Endothelial cell (in vitro differentiated cells): ENCODE data around the gene PCGF5. TPM values are rescaled to one million over a fixed set of nuclear protein-coding genes. Genes with fewer than 3 reads are reported as not detected.

Experiments
- DNase-seq: peaks from one replicate; pipeline ENCODE4 v3.0.0; 2021; ENCODE audit warnings: low spot score
- H3K27ac Mint-ChIP-seq: one replicate; pipeline ENCODE4 v1.8.0; 2021; ENCODE audit warnings: mixed read lengths, inconsistent platforms; ENCODE audit not compliant: unreplicated experiment
- H3K27me3 Mint-ChIP-seq: one replicate; pipeline ENCODE4 v1.8.0; 2021; ENCODE audit warnings: mild to moderate bottlenecking, moderate library complexity, mixed read lengths, inconsistent platforms; ENCODE audit not compliant: unreplicated experiment
- H3K36me3 Mint-ChIP-seq: one replicate; pipeline ENCODE4 v1.8.0; 2021; ENCODE audit warnings: mild to moderate bottlenecking, low read depth, mixed read lengths, inconsistent platforms; ENCODE audit not compliant: unreplicated experiment
- H3K4me1 Mint-ChIP-seq: one replicate; pipeline ENCODE4 v1.8.0; 2021; ENCODE audit warnings: mild to moderate bottlenecking, mixed read lengths, inconsistent platforms; ENCODE audit not compliant: unreplicated experiment
- H3K4me3 Mint-ChIP-seq: one replicate; pipeline ENCODE4 v1.8.0; 2021; ENCODE audit warnings: mild to moderate bottlenecking, mixed read lengths, inconsistent platforms; ENCODE audit not compliant: unreplicated experiment
- H3K9me3 Mint-ChIP-seq: one replicate; pipeline ENCODE4 v1.8.0; 2021; ENCODE audit warnings: mixed read lengths, inconsistent platforms; ENCODE audit not compliant: unreplicated experiment
- total RNA-seq: library from RNA; stranded (reverse); fragmentation: NEBNext Ultra II Directional; extraction: Animal tissue kit (Norgen Biotek cat#: 25700); gene quantifications from one replicate; pipeline ENCODE4 v1.2.1, GENCODE V29; 2021; ENCODE audit not compliant: unreplicated experiment
- TF ChIP-seq, protein P1 (sequence below): fragments of 200-600 bp; sonication (generic); IDR thresholded peaks from one replicate; pipeline ENCODE4 v1.5.0; 2021; ENCODE audit warnings: antibody characterized with exemption; ENCODE audit not compliant: unreplicated experiment

PCGF5 gene
- total RNA-seq, 1 donor from 2014 or later = 21.5 TPM

DNA sequence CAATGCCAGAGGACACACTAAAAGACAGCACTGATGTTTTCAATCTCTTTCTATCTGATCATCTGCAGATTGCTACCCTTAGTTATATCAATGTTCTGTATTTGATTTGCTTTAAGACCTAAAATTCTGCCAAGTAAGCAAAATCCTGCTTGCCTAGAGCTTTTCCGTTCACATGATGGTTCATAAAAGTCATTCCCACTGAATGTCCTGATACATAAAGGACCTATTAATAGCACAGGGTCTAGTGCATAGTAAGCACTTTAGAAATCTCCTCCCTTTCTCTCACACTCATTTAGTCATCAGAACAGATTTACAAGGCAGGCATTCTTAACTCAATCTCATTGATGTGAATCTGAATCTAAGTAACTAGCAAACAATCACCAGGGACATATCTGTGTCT, 68.8 kb downstream of the PCGF5 start:
- H3K4me1 Mint-ChIP-seq = peaks cover 4% of the 10 kb centered on the region
- TF ChIP-seq, protein P1, sequence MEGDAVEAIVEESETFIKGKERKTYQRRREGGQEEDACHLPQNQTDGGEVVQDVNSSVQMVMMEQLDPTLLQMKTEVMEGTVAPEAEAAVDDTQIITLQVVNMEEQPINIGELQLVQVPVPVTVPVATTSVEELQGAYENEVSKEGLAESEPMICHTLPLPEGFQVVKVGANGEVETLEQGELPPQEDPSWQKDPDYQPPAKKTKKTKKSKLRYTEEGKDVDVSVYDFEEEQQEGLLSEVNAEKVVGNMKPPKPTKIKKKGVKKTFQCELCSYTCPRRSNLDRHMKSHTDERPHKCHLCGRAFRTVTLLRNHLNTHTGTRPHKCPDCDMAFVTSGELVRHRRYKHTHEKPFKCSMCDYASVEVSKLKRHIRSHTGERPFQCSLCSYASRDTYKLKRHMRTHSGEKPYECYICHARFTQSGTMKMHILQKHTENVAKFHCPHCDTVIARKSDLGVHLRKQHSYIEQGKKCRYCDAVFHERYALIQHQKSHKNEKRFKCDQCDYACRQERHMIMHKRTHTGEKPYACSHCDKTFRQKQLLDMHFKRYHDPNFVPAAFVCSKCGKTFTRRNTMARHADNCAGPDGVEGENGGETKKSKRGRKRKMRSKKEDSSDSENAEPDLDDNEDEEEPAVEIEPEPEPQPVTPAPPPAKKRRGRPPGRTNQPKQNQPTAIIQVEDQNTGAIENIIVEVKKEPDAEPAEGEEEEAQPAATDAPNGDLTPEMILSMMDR = no peak
- peaks cover 3% of the 10 kb centered on the region for H3K36me3 Mint-ChIP-seq
- H3K9me3 Mint-ChIP-seq = no peaks in the 10 kb centered on the region
- H3K27ac Mint-ChIP-seq = no peak overlapping the region
- no peak overlapping the region for H3K4me3 Mint-ChIP-seq
- peaks cover 5% of the 10 kb centered on the region for H3K27me3 Mint-ChIP-seq
- no peak for DNase-seq

DNA sequence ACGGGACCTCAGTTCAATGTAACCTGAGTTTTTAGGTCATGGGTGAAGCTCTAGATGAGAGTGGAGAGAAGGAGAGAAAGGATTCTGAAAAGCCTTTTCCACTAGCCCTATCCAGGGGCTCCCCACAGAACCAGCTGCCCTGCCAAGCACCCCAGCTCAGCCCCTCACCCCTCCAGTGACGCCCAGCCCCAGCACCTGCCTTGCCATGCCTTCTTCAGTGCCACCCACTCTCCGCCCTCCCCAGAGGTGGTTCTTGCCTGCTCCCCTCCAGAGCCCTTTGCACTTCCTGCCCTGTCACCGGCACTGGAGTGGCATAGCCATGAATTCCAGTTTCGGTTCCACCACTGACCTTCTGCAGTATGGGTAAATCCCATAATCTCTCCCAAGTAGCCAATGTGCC, 70.1 kb downstream of the PCGF5 start:
- H3K27ac Mint-ChIP-seq = no peak overlapping the region
- peaks cover 3% of the 10 kb centered on the region for H3K36me3 Mint-ChIP-seq
- no peak for DNase-seq
- TF ChIP-seq, protein P1 = no peak
- peaks cover 5% of the 10 kb centered on the region for H3K27me3 Mint-ChIP-seq
- no peaks in the 10 kb centered on the region for H3K9me3 Mint-ChIP-seq
- no peak overlapping the region for H3K4me3 Mint-ChIP-seq
- peaks cover 4% of the 10 kb centered on the region for H3K4me1 Mint-ChIP-seq

DNA sequence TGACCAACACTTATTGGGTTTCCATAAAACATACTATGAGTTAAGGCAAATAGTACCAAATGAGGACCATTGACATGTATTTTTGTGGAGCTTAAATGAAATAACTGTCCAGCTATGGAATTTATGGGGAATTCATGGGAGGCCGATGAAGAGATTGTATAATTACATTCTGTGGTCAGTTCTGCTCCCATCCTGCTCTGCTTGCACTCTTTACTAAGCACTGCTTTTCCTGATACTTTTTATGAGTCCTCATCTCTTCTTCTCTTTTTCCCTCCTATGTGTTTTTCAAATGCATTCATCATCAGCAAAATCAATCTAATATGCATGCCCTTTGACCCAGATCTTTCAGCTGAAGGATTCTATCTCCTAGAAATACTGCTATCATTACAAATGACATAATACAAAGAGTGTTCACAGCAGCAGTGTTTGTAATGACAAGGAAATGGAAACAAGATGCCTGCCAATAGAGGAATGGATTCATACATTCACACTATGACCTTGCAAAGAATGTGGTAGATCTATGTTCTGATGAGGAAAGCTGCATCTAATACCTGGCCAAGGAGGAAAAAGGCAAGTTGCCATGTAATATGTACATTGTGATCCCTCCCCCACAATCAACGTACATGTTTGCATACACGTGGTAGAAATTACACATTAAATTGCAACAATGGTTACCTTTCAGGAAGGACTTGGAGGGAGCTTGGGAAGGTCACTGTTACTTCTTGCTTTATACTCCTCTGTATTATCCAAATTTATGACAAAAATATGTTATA, 73.9 kb downstream of the PCGF5 start:
- Mint-ChIP-seq H3K36me3 (no peaks in the 10 kb centered on the region), H3K4me1 (peaks cover 4% of the 10 kb centered on the region), H3K9me3 (no peaks in the 10 kb centered on the region), H3K4me3 (no peak overlapping the region), H3K27ac (no peak overlapping the region), H3K27me3 (peaks cover 5% of the 10 kb centered on the region)
- no peak for DNase-seq
- TF ChIP-seq, protein P1 = no peak

DNA sequence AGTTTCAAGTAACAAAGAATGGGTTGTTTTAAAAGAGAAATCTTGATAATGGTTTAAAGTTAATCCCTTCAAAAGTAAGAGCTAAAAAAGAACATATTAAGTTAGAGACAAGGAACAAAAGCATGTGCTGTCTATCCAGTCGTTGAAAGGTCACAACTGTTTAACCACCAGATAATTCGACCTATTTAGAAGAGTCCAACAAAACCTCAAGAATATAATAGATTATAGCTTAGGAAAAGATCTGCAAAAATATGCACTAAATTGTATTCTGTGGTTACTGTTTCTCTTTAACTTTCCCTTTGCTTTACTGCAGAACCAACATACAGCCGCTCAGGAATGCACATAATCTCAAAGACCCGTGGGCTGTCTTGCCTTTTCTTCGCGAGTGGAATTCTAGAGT, 74.9 kb downstream of the PCGF5 start:
- H3K4me1 Mint-ChIP-seq = peaks cover 4% of the 10 kb centered on the region
- no peaks in the 10 kb centered on the region for H3K9me3 Mint-ChIP-seq
- H3K36me3 Mint-ChIP-seq = no peaks in the 10 kb centered on the region
- DNase-seq = no peak
- TF ChIP-seq, protein P1 = no peak
- no peak overlapping the region for H3K27ac Mint-ChIP-seq
- peaks cover 5% of the 10 kb centered on the region for H3K27me3 Mint-ChIP-seq
- no peak overlapping the region for H3K4me3 Mint-ChIP-seq

DNA sequence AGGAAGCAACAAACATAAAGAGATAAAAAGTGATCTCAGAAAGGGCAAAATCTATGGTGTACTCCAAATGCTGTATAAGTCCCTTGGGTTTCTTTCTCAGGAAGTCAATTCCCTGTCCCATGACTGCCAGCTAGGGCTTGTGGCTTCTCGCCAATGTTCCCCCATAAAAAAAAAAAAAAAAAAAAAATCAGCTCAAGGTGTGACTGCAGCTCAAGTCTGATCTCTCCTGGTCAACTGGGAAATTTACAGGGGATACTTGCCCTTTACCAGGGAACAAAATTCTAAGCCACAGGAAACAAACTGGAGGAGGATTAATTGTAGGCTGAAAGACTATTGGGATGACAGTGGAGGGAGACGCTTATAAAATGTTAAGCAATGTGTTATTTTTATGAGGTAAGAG, 76.0 kb downstream of the PCGF5 start:
- TF ChIP-seq, protein P1 = no peak
- H3K4me1 Mint-ChIP-seq = peaks cover 4% of the 10 kb centered on the region
- no peak overlapping the region for H3K4me3 Mint-ChIP-seq
- H3K9me3 Mint-ChIP-seq = no peaks in the 10 kb centered on the region
- no peak for DNase-seq
- H3K36me3 Mint-ChIP-seq = no peaks in the 10 kb centered on the region
- no peak overlapping the region for H3K27ac Mint-ChIP-seq
- H3K27me3 Mint-ChIP-seq = peaks cover 2% of the 10 kb centered on the region
